ACC112 (cell line): ENCODE measurements around the gene DNMT1.
A peak's percentile ranks its signal among the peaks of the same experiment; 100 is the strongest.

ENCODE experiments used
- H2AFZ ChIP-seq: fragments of 200-600 bp; sonication (generic); one replicate; pipeline ENCODE4 v1.6.0; 2017; ENCODE audit warnings: antibody characterized with exemption, low read length; ENCODE audit not compliant: unreplicated experiment
- H3K27ac ChIP-seq: fragments of 200-600 bp; sonication (generic); 2 replicates; pipeline ENCODE4 v1.5.1; 2014; ENCODE audit warnings: low read depth, mild to moderate bottlenecking, antibody characterized with exemption, low read length, moderate library complexity
- H3K27me3 ChIP-seq: fragments of 200-600 bp; sonication (generic); 2 replicates; pipeline ENCODE4 v1.6.1; 2014; ENCODE audit warnings: mild to moderate bottlenecking, antibody characterized with exemption, low read length, moderate library complexity, mixed read lengths; ENCODE audit not compliant: insufficient read depth
- H3K36me3 ChIP-seq: fragments of 200-600 bp; sonication (generic); 2 replicates; pipeline ENCODE4 v1.6.1; 2016; ENCODE audit warnings: mild to moderate bottlenecking, antibody characterized with exemption, low read length, moderate library complexity, mixed read lengths; ENCODE audit not compliant: insufficient read depth
- H3K4me1 ChIP-seq: fragments of 200-600 bp; sonication (generic); one replicate; pipeline ENCODE4 v1.6.1; 2016; ENCODE audit warnings: low read length, mixed read lengths; ENCODE audit not compliant: insufficient read depth, unreplicated experiment, control insufficient read depth
- H3K4me3 ChIP-seq: fragments of 200-600 bp; sonication (generic); 2 replicates; pipeline ENCODE4 v1.5.1; 2014; ENCODE audit warnings: mild to moderate bottlenecking, low read depth, low read length
- H3K79me2 ChIP-seq: fragments of 200-600 bp; sonication (generic); one replicate; pipeline ENCODE4 v1.6.0; 2016; ENCODE audit warnings: low read length; ENCODE audit not compliant: control insufficient read depth, unreplicated experiment, insufficient read depth

Gene DNMT1

DNA sequence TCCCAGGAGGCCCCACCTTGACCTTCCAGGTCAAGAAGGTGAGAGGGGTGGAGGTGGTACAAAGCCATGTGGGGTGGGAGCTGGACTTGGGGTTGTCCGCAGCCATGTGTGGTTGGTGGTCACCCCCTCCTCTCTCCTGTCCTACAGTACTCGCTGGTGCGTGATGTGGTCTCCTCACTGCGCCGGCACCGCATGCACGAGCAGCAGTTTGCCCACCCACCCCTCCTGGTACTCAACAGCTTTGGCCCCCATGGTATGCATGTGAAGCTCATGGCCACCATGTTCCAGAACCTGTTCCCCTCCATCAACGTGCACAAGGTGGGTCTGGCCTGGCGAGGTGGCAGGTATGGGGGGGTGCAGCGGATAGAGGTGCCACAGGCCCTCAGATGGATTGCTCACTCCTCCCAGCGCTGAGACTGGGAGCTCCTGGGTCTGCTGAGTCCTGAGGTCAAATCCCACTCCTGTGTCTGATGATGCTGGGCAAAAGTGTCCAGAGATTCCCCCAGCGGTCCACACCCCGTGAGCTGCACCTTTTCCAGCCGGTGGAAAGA is 86.9 kb downstream of the DNMT1 start:
- H2AFZ ChIP-seq: no peak overlapping the region
- H3K27me3 ChIP-seq: no peaks in the 10 kb centered on the region
- H3K27ac ChIP-seq: no peak overlapping the region
- H3K79me2 ChIP-seq: peaks cover 28% of the 10 kb centered on the region
- peaks cover 3% of the 10 kb centered on the region; the same call in 1 of the 2 replicates for H3K36me3 ChIP-seq
- H3K4me1 ChIP-seq: peaks cover 20% of the 10 kb centered on the region
- H3K4me3 ChIP-seq: peak overlapping the region; percentile 96

DNA sequence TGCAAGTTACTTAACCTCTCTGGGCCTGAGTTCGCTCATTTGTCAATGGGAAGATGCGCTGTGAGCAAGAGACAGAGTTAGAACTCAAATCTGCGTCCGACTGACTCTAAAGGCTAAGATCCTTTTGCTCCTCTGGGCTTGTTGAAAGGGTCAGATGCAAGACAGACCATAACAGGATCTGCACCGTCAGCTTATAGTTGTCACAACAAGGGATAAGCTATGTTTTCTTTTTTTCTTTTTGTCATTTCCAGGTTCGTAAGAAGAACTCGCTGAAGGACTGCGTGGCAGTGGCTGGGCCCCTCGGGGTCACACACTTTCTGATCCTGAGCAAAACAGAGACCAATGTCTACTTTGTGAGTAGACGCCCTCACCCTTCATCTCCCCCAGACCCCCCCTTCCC is 87.5 kb downstream of the DNMT1 start:
- Histone ChIP-seq H2AFZ (no peak overlapping the region), H3K27ac (peak overlapping the region; percentile 78), H3K4me3 (peak overlapping the region; percentile 96), H3K27me3 (no peaks in the 10 kb centered on the region), H3K36me3 (peaks cover 3% of the 10 kb centered on the region; the same call in 1 of the 2 replicates), H3K79me2 (peaks cover 28% of the 10 kb centered on the region), H3K4me1 (peaks cover 15% of the 10 kb centered on the region)

GRCh38 chr19:10106100-10106936 is 88.4 kb downstream of the DNMT1 start, which contains the start of gene PPAN:
TSS of gene PPAN (plus strand) at chr19:10106362. CDS start at chr19:10106395, 33 bp downstream.
- Histone ChIP-seq H3K27me3 (no peaks in the 10 kb centered on the region), H3K36me3 (peaks cover 3% of the 10 kb centered on the region; the same call in 1 of the 2 replicates), H2AFZ (no peak within 1 kb of the TSS), H3K79me2 (peaks cover 28% of the 10 kb centered on the region), H3K4me3 (peak within 1 kb of the TSS; percentile 96), H3K27ac (peak within 1 kb of the TSS; percentile 78), H3K4me1 (peaks cover 11% of the 10 kb centered on the region)

DNA sequence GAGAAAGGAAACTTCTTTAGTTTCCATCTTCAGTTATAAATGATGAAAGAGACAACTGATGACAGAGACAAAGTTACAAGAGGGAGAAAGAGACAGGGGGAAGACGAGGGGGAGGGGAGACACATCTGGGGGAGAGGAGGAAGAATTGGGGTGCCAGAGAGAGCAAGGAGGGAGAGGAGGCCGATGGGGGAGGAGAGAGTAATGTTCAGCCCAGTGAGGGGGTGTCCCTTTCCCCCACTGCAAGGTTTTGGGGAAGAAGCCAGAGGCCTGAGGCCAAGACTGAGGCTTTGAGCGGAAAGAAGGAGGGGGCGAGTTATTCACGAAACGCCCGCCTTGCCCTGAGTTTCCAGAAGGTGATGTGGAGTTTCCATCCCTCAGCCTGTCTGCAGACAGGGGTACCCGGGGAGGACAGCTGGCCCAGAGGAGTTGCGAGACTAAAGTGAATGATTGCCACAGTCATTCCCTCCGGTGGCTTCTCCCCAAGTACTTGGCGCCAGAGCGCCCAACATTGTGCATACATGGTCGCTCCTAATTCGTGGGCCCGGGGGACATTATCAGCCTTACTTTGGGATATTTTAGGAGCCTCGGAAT is 89.1 kb downstream of the DNMT1 start:
- Histone ChIP-seq H3K27me3 (no peaks in the 10 kb centered on the region), H3K36me3 (no peaks in the 10 kb centered on the region; the same call in 1 of the 2 replicates), H3K79me2 (peaks cover 28% of the 10 kb centered on the region), H3K27ac (no peak overlapping the region), H3K4me3 (peak overlapping the region; percentile 36; the same call in 1 of the 2 replicates), H3K4me1 (peaks cover 11% of the 10 kb centered on the region), H2AFZ (no peak overlapping the region)

GRCh38 chr19:10104665-10105508 is 89.9 kb downstream of the DNMT1 start:
- peaks cover 11% of the 10 kb centered on the region for H3K4me1 ChIP-seq
- no peaks in the 10 kb centered on the region for H3K36me3 ChIP-seq
- H3K79me2 ChIP-seq: peaks cover 28% of the 10 kb centered on the region
- no peaks in the 10 kb centered on the region for H3K27me3 ChIP-seq
- no peak overlapping the region for H2AFZ ChIP-seq
- no peak overlapping the region for H3K4me3 ChIP-seq
- H3K27ac ChIP-seq: no peak overlapping the region

GRCh38 chr19:10104130-10104513 is 90.6 kb downstream of the DNMT1 start:
- no peaks in the 10 kb centered on the region for H3K36me3 ChIP-seq
- H3K79me2 ChIP-seq: peaks cover 26% of the 10 kb centered on the region
- H2AFZ ChIP-seq: no peak overlapping the region
- no peak overlapping the region for H3K4me3 ChIP-seq
- no peaks in the 10 kb centered on the region for H3K27me3 ChIP-seq
- peaks cover 11% of the 10 kb centered on the region for H3K4me1 ChIP-seq
- H3K27ac ChIP-seq: no peak overlapping the region

GRCh38 chr19:10102787-10103236 is 91.9 kb downstream of the DNMT1 start:
- no peak overlapping the region for H3K27ac ChIP-seq
- H3K79me2 ChIP-seq: peaks cover 17% of the 10 kb centered on the region
- H3K27me3 ChIP-seq: no peaks in the 10 kb centered on the region
- no peak overlapping the region for H2AFZ ChIP-seq
- no peak overlapping the region for H3K4me3 ChIP-seq
- H3K4me1 ChIP-seq: peaks cover 8% of the 10 kb centered on the region
- H3K36me3 ChIP-seq: no peaks in the 10 kb centered on the region

DNA sequence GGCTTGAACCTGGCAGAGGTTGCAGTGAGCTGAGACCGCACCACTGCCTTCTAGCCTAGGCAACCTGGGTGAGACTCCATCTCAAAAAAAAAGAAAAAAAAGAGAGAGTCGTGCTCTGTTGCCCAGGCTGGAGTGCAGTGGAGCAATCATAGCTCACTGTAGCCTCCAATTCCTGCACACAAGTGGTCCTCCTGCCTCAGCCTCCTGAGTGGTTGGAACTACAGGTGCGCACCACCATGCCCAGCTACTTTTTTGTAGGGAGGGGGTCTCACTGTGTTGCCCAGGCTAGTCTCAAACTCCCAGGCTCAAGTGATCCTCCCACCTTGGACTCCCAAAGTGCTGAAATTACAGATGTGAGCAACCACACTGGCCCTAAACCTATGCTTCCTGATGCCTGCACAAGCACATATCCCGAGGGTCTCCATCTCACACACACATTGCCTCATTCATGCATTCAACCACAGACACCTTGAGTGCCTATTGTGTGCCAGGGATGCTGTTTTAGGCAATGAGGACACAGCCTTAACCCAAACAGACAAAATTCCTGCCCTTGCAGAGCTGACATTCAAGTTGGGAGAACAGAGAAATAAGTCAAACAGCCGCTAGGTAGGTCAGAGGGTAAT is 94.5 kb downstream of the DNMT1 start:
- no peak overlapping the region for H3K27ac ChIP-seq
- H3K4me3 ChIP-seq: no peak overlapping the region
- no peak overlapping the region for H2AFZ ChIP-seq
- no peaks in the 10 kb centered on the region for H3K36me3 ChIP-seq
- H3K4me1 ChIP-seq: no peaks in the 10 kb centered on the region
- no peaks in the 10 kb centered on the region for H3K27me3 ChIP-seq
- no peaks in the 10 kb centered on the region for H3K79me2 ChIP-seq

GRCh38 chr19:10096615-10096963 is 98.2 kb downstream of the DNMT1 start:
- H3K27me3 ChIP-seq: no peaks in the 10 kb centered on the region
- H3K4me1 ChIP-seq: no peaks in the 10 kb centered on the region
- no peak overlapping the region for H3K27ac ChIP-seq
- no peak overlapping the region for H2AFZ ChIP-seq
- no peaks in the 10 kb centered on the region for H3K79me2 ChIP-seq
- H3K36me3 ChIP-seq: peaks cover 19% of the 10 kb centered on the region; the same call in 1 of the 2 replicates
- H3K4me3 ChIP-seq: peak overlapping the region; percentile 87
